Tibial nerve (tissue), 4 donors: Measurements from ENCODE around the gene CASTOR1. TPM values are rescaled to one million over a fixed set of nuclear protein-coding genes. Genes with fewer than 3 reads are reported as not detected.

ENCODE experiments used
- DNase-seq, 2 donors: peaks; one replicate each; pipeline ENCODE4 v3.0.0-alpha.2; 2019; ENCODE audit warnings: low spot score in 2 of 2
- H3K27ac ChIP-seq, 4 donors: fragments of 200-600 bp; sonication (generic) in 3 of 4; one replicate each; pipeline ENCODE4 v1.5.1; 2017 to 2019; ENCODE audit warnings: mild to moderate bottlenecking in 1 of 4
- H3K27me3 ChIP-seq, 2 donors: fragments of 200-600 bp; sonication (generic) in 1 of 2; one replicate each; pipeline versions ENCODE4 v1.5.1 to v1.6.0; 2017 to 2019
- H3K36me3 ChIP-seq, 3 donors: fragments of 200-600 bp; sonication (generic); one replicate each; pipeline ENCODE4 v1.5.1; 2018 to 2019
- H3K4me1 ChIP-seq, 4 donors: fragments of 200-600 bp; sonication (generic) in 3 of 4; one replicate each; pipeline ENCODE4 v1.5.1; 2017 to 2019
- H3K4me3 ChIP-seq, 4 donors: fragments of 200-600 bp; sonication (generic) in 3 of 4; one replicate each; pipeline ENCODE4 v1.5.1; 2017 to 2019; ENCODE audit warnings: mild to moderate bottlenecking in 1 of 4, moderate library complexity in 1 of 4
- H3K9me3 ChIP-seq, 4 donors: fragments of 200-600 bp; sonication (generic) in 3 of 4; one replicate each; pipeline ENCODE4 v1.5.1; 2017 to 2019
- CTCF ChIP-seq, 5 experiments: fragments of 200-600 bp in 3 of 5; fragments of 450-650 bp in 2 of 5; sonication (generic) in 3 of 5; IDR thresholded peaks; one replicate each; pipeline ENCODE4 v1.5.1; 2016 to 2019; ENCODE audit warnings: antibody characterized with exemption in 5 of 5, mild to moderate bottlenecking in 3 of 5, moderate library complexity in 2 of 5
- EP300 ChIP-seq, 2 donors: sonication (generic); formaldehyde crosslinking; IDR thresholded peaks; one replicate each; pipeline ENCODE4 v1.6.1; 2017; ENCODE audit warnings: antibody characterized with exemption in 2 of 2, mild to moderate bottlenecking in 1 of 2
- POLR2A ChIP-seq, 2 donors: fragments of 450-650 bp; IDR thresholded peaks; one replicate each; pipeline ENCODE4 v1.6.1; 2017; ENCODE audit warnings: antibody characterized with exemption in 2 of 2, mild to moderate bottlenecking in 2 of 2, moderate library complexity in 2 of 2
- WGBS, 2 donors: methylation state at CpG; one replicate each; pipeline ENCODE4 v1.1.5; 2018; 5-methylcytosine and 5-hydroxymethylcytosine counted together
- total RNA-seq, 4 donors: library from RNA; depleted of rRNA; stranded (reverse); fragments of >200 nt; gene quantifications; one replicate each; pipeline ENCODE4 v1.1.0, GENCODE V29; 2016

Gene CASTOR1
- total RNA-seq, 4 donors from 2014 or later = 38.7 to 57.9 (median 45.3) TPM

DNA sequence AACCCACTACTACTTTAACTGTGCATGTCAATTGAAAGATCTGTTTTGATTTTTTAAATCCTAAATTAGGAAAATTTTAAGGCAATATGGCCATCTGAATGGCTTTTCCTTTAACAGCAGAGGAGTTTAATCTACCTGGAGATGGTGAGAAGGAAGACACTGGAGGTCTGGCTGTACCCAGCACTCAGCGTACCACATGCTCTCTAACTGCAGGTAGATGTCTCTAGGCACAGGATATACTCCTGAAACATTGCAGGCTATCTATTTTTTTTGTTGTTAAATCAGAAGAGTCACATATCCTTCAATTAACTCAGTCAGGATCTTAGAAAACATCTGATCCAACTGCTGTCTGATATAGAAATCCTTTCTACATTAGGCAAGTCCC is 17.3 kb upstream of the CASTOR1 start:
- DNase-seq = no peak
- Histone ChIP-seq H3K9me3 (no peaks in the 10 kb centered on the region), H3K4me3 (no peak overlapping the region), H3K4me1 (peaks cover 0 to 100% (median 87%) of the 10 kb centered on the region in 4 donors), H3K36me3 (peaks cover 0 to 12% (median 0%) of the 10 kb centered on the region in 3 donors), H3K27me3 (no peaks in the 10 kb centered on the region), H3K27ac (peak overlapping the region in 3 of 4 donors; percentile 82 to 88 (median 83))
- TF ChIP-seq POLR2A (IDR thresholded peaks at IDR 0.05) = no peak
- TF ChIP-seq EP300 (IDR thresholded peaks at IDR 0.05) = no peak
- TF ChIP-seq CTCF (IDR thresholded peaks at IDR 0.05) = no peak
- WGBS, 2 donors = 83 to 87% methylated on average over 1 of the region's 1 CpG

DNA sequence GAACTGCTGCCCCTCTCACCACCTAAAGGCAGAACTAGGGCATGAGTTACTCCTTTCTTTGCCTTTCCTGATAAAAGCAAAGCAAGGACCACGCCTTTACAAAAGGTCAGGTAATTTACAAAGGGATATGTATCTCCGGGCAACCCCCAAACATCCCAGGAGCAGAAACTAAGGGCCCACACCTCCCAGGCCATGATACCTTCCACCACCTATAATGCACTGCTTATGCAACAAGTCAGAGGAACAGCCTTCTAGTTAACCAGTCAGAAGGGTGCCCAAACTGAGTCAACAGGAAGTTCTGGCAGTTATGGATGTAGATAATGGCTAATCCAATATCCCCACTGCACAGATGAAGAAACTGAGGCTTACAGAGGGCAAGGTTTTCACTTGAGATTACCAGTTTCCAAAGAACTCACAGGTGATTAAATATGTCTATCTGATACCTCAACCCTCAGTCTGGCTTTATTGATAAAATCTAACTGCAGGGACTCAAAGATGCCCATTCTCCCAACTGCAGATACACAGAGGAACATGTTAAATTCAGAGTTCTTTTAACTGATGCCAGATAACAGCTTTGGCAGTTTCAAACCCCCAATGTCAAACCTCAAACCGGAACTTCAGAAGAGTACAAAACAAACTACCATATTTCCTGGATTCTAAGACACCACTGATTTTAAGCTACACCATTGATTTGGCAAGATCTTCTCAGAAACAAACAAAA is 16.8 kb upstream of the CASTOR1 start:
- 45 to 48% methylated on average over 3 of the region's 3 CpGs for WGBS, 2 donors
- TF ChIP-seq EP300 (IDR thresholded peaks at IDR 0.05) (no peak), CTCF (IDR thresholded peaks at IDR 0.05) (no peak), POLR2A (IDR thresholded peaks at IDR 0.05) (no peak)
- DNase-seq = no peak
- H3K4me1 ChIP-seq = peaks cover 0 to 100% (median 87%) of the 10 kb centered on the region in 4 donors
- peaks cover 0 to 17% (median 0%) of the 10 kb centered on the region in 3 donors for H3K36me3 ChIP-seq
- H3K27me3 ChIP-seq = no peaks in the 10 kb centered on the region
- no peak overlapping the region for H3K4me3 ChIP-seq
- H3K9me3 ChIP-seq = no peaks in the 10 kb centered on the region
- H3K27ac ChIP-seq = peak overlapping the region; percentile 1 to 88 (median 82)

- DNase-seq = peak; percentile 64 to 67
Measured at GRCh38 chr22:30305519-30305905, 16.2 kb upstream of the CASTOR1 start.

DNA sequence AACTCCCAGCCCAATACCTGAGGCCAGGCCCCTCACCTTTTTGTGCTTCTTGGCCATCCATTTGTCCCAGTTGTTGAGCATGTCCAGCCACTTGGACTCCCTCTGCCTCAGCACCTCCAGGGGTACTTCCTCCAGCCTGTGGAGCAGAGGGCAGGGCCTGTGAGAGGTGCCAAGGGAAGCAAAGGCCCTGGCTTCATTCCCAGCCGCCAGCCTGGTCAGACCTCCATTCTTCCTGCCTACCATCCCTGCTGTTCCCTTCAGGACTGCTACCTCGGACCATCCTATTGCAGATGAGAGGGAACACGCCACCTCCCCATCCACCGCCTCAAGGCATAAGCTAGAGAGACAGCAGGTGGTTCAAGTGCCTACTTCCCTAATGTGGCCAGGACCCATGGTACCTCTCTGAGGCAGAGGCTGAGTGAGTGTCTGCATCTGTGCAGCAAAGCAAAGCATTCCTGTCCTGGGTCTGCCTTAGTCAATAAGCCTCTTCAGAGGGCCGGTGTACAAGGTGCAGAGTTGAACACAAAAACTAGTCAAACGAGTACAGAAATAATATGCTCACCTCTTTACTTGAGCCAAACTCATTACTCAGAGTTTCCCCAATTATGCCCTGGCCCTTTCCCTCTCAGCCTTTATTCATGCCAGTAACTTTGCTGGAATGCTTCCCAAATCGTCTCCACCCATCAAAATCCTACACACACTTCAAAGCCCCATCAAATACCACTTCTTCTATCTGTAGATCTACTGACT is 15.4 kb upstream of the CASTOR1 start:
- no peak for TF ChIP-seq POLR2A (IDR thresholded peaks at IDR 0.05)
- TF ChIP-seq EP300 (IDR thresholded peaks at IDR 0.05) = no peak
- TF ChIP-seq CTCF (IDR thresholded peaks at IDR 0.05) = no peak
- WGBS, 2 donors = 43 to 53% methylated on average over 6 to 7 of the region's 7 CpGs
- Histone ChIP-seq H3K4me3 (no peak overlapping the region), H3K9me3 (no peaks in the 10 kb centered on the region), H3K27me3 (no peaks in the 10 kb centered on the region), H3K36me3 (peaks cover 0 to 31% (median 0%) of the 10 kb centered on the region in 3 donors), H3K27ac (peak overlapping the region; percentile 16 to 88 (median 82)), H3K4me1 (peaks cover 0 to 100% (median 81%) of the 10 kb centered on the region in 4 donors)
- no peak for DNase-seq

More at GRCh38 chr22:30305519-30305905, 16.2 kb upstream of the CASTOR1 start:
- WGBS, 2 donors = 7 to 20% methylated on average over 4 of the region's 4 CpGs
- peaks cover 0 to 23% (median 0%) of the 10 kb centered on the region in 3 donors for H3K36me3 ChIP-seq
- H3K9me3 ChIP-seq = no peaks in the 10 kb centered on the region
- peak overlapping the region; percentile 23 to 88 (median 82) for H3K27ac ChIP-seq
- H3K4me3 ChIP-seq = no peak overlapping the region
- TF ChIP-seq POLR2A (IDR thresholded peaks at IDR 0.05) = peak in 1 of 2 donors; percentile 35
- no peak for TF ChIP-seq CTCF (IDR thresholded peaks at IDR 0.05)
- peak in 1 of 2 donors; percentile 40 for TF ChIP-seq EP300 (IDR thresholded peaks at IDR 0.05)
- no peaks in the 10 kb centered on the region for H3K27me3 ChIP-seq
- peaks cover 0 to 100% (median 86%) of the 10 kb centered on the region in 4 donors for H3K4me1 ChIP-seq

DNA sequence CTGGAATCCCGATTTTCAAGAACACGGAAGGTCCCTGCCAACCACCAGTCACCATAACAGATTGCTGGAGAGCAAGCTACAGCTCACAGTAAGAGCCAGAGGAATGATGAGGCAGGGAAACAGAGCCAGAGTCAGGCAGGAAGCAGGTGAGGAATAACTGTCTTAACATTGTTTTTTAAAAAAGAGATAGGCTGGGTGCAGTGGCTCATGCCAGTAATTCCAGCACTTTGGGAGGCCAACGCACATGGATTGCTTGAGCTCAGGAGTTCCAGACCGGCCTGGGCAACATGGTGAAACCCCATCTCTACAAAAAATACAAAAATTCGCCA is 13.5 kb upstream of the CASTOR1 start:
- no peak for TF ChIP-seq EP300 (IDR thresholded peaks at IDR 0.05)
- TF ChIP-seq POLR2A (IDR thresholded peaks at IDR 0.05) = no peak
- TF ChIP-seq CTCF (IDR thresholded peaks at IDR 0.05) = no peak
- Histone ChIP-seq H3K36me3 (peaks cover 0 to 50% (median 10%) of the 10 kb centered on the region in 3 donors), H3K4me1 (peaks cover 0 to 100% (median 72%) of the 10 kb centered on the region in 4 donors), H3K27ac (peak overlapping the region; percentile 43 to 88 (median 82)), H3K27me3 (no peaks in the 10 kb centered on the region), H3K4me3 (no peak overlapping the region), H3K9me3 (no peaks in the 10 kb centered on the region)
- 63 to 77% methylated on average over 5 of the region's 5 CpGs for WGBS, 2 donors
- no peak for DNase-seq
